ENCODE measurements around the gene PABPN1L.

The PABPN1L gene

DNA sequence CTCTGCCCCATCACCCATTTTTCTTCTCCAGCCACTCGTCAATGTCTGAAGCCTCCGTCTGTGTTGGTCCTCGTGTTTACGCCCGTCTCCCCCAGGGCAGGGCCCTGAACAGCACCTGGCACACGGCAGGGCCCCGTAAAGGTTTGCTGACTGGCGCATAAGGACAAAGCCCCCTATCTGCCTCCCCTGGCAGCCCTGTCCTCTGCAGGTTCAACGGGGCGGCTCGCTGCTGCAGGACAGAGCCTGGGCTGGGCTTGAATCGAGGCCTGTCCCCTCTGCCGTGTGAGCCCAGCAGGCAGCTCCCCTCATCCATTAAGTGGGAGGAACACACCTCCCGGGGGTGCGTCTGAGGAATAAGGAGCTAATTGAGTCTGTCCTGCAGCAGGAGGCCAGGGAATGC lies 46.1 kb upstream of the PABPN1L start:
- Histone ChIP-seq H3K27me3 (peaks cover 13% of the 10 kb centered on the region), H3K4me1 (peaks cover 5% of the 10 kb centered on the region), H3K9me3 (no peaks in the 10 kb centered on the region), H3K36me3 (no peaks in the 10 kb centered on the region), H3K4me3 (ENCODE audit: low read depth, low read length) (no peak overlapping the region)
- DNase-seq, result no peak
- TF ChIP-seq, protein P1, sequence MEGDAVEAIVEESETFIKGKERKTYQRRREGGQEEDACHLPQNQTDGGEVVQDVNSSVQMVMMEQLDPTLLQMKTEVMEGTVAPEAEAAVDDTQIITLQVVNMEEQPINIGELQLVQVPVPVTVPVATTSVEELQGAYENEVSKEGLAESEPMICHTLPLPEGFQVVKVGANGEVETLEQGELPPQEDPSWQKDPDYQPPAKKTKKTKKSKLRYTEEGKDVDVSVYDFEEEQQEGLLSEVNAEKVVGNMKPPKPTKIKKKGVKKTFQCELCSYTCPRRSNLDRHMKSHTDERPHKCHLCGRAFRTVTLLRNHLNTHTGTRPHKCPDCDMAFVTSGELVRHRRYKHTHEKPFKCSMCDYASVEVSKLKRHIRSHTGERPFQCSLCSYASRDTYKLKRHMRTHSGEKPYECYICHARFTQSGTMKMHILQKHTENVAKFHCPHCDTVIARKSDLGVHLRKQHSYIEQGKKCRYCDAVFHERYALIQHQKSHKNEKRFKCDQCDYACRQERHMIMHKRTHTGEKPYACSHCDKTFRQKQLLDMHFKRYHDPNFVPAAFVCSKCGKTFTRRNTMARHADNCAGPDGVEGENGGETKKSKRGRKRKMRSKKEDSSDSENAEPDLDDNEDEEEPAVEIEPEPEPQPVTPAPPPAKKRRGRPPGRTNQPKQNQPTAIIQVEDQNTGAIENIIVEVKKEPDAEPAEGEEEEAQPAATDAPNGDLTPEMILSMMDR (IDR thresholded peaks at IDR 0.05; ENCODE audit: low read depth, low read length), result no peak

DNA sequence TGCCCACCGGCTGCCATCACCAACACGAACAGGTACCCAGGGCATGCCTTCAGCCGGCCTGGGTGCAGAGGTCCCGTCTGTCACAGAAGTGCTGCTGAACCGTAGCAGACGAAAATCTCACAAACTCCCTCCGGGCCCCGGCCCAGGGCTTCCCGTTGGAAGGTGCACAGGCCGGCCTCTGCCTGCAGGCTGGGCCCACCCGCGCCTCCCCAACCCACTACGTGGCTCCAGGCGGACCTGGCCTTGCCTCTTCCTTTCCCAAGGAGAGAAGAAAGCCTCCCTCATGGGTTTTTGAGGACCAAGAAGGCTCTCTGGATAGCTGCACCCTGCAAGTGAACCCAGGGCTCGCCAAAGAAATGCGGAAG lies 45.5 kb upstream of the PABPN1L start:
- Histone ChIP-seq H3K36me3 (no peaks in the 10 kb centered on the region), H3K9me3 (no peaks in the 10 kb centered on the region), H3K4me3 (ENCODE audit: low read depth, low read length) (no peak overlapping the region), H3K4me1 (peaks cover 5% of the 10 kb centered on the region), H3K27me3 (peaks cover 13% of the 10 kb centered on the region)
- TF ChIP-seq, protein P1 (IDR thresholded peaks at IDR 0.05; ENCODE audit: low read depth, low read length), result no peak
- DNase-seq, result no peak

DNA sequence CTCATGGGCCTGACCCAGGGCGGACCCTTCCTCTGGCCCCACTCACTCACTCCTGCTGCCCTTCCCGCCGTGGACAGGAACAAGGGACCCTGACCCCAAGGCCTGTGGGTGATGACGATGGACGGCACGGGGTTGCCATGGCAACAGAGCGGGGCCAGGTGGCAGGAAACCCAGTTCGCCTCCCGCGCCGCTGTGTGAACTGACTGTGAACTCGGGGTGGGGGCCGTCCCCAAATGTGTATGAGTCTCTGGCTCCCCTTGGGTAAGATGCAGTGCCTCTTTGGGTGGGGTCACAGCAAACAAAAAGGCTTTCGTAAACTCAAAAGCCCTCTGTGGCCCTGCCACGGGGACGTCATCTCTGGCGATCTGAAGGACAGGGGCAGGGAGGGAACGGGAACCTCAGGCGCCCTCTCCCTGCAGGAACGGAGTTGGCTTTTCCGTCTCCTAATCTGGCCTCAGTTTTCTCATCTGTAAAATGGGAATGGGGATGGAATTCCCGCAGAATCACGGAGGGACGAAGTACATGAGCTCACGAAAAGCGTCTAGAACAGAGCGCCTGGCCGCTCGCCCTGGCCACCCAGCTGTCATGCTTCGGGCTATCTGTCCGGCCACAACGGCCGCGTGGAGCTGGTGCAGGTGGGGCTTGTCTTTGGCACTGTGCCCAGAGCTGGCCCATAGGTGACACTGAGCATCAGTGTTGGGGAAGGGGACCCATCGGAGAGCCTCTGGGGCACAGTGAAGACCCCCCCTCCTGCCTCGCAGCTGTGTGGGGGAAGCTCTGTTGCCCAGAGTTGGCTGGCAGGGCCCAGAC lies 44.9 kb upstream of the PABPN1L start:
- Histone ChIP-seq H3K4me3 (ENCODE audit: low read depth, low read length) (no peak overlapping the region), H3K36me3 (no peaks in the 10 kb centered on the region), H3K4me1 (peaks cover 5% of the 10 kb centered on the region), H3K27me3 (peaks cover 13% of the 10 kb centered on the region), H3K9me3 (no peaks in the 10 kb centered on the region)
- TF ChIP-seq, protein P1 (IDR thresholded peaks at IDR 0.05; ENCODE audit: low read depth, low read length), result no peak
- no peak for DNase-seq

DNA sequence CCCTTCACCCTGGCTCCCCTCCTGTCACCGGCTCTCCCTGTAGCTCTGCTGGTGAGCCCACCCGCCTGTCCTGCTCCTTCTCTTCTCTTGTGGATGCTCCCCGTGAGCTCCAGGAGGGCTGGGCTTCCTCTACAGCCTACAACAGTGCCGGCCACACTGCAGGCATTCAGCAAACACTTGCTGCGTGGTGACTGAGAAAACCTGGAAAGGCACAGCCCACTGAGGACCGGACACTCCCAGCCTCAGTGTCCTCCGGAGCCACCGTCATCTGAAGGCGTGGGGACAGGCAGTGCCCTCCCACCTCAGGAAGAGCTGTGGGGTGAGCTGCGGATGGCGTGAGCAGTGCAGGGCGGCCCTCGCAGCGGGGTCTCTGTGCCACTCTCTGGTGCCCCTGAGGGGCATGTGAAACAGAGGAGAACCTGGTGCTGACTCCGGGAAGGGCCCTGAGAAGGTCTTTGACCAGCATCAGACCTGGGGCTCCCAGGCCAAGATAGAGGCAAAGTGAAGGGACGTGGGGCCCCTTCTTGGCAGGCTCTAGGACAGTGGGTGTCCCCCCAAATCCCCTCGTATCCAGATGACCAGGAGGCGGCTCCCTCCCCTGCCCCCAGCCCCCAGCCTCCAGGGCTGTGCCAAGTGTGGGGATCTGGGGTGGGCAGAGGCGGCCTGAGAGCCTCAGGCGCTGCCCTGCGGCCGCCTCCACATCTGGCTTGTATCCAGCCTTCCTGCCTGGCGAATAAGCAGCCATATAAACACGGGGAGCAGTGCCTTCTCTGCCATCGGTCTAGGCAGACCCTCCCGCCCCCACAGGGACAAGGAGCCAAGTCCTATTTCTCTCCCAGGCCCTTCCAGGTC lies 44.0 kb upstream of the PABPN1L start:
- Histone ChIP-seq H3K9me3 (no peaks in the 10 kb centered on the region), H3K4me1 (peaks cover 5% of the 10 kb centered on the region), H3K36me3 (no peaks in the 10 kb centered on the region), H3K4me3 (ENCODE audit: low read depth, low read length) (no peak overlapping the region), H3K27me3 (peaks cover 13% of the 10 kb centered on the region)
- no peak for DNase-seq
- TF ChIP-seq, protein P1 (IDR thresholded peaks at IDR 0.05; ENCODE audit: low read depth, low read length), result no peak

- no peaks in the 10 kb centered on the region for H3K9me3 ChIP-seq
- no peak overlapping the region for H3K4me3 ChIP-seq (ENCODE audit: low read depth, low read length)
- TF ChIP-seq, protein P1 (IDR thresholded peaks at IDR 0.05; ENCODE audit: low read depth, low read length), result no peak
- peaks cover 5% of the 10 kb centered on the region for H3K4me1 ChIP-seq
- DNase-seq, result no peak
- H3K27me3 ChIP-seq, result peaks cover 13% of the 10 kb centered on the region
- no peaks in the 10 kb centered on the region for H3K36me3 ChIP-seq
These were observed 43.2 kb upstream of the PABPN1L start for GRCh38 chr16:88909431-88910210.

Data from BE2C (cell line).